OCI-M2 (cell line): Measurements from ENCODE around the gene FAM227B.
"Not testable (repeated sequence)": the region's sequence is repeated elsewhere in the genome, so short reads cannot be mapped to it uniquely, and the experiment has no call there.

Experiments
- DNase-seq: peaks from one replicate; lab custom pipeline; 2025; ENCODE audit not compliant: unreplicated experiment; lab: John Stamatoyannopoulos, UW

Gene FAM227B

GRCh38 chr15:49620658-49621368 is at the start of gene FAM227B, which contains the start of gene DTWD1:
FAM227B (minus strand) TSS chr15:49620818; CDS start chr15:49615171, 5,647 bp downstream.
DTWD1 (plus strand) TSS chr15:49621048; CDS start chr15:49625168, 4,120 bp downstream.
- peak; percentile 76 for DNase-seq

- DNase-seq: no peak
Measured at GRCh38 chr15:49669288-49669687, 48.7 kb upstream of the FAM227B start.

GRCh38 chr15:49666486-49666885 is 45.9 kb upstream of the FAM227B start:
- DNase-seq: not testable (repeated sequence)

GRCh38 chr15:49664716-49665115 is 44.1 kb upstream of the FAM227B start:
- DNase-seq: no peak

GRCh38 chr15:49656734-49657133 is 36.1 kb upstream of the FAM227B start:
- DNase-seq: no peak

GRCh38 chr15:49652922-49653321 is 32.3 kb upstream of the FAM227B start:
- DNase-seq: no peak

GRCh38 chr15:49650676-49651075 is 30.1 kb upstream of the FAM227B start:
- no peak for DNase-seq

GRCh38 chr15:49649987-49650386 is 29.4 kb upstream of the FAM227B start:
- no peak for DNase-seq

- no peak for DNase-seq
Measured at GRCh38 chr15:49646891-49647290, 26.3 kb upstream of the FAM227B start.

- DNase-seq: no peak
Measured at GRCh38 chr15:49645941-49646340, 25.3 kb upstream of the FAM227B start.

GRCh38 chr15:49645277-49645676 is 24.7 kb upstream of the FAM227B start:
- DNase-seq: no peak

- DNase-seq: no peak
Measured at GRCh38 chr15:49644364-49644794, 23.8 kb upstream of the FAM227B start.

- no peak for DNase-seq
Measured at GRCh38 chr15:49637857-49638256, 17.2 kb upstream of the FAM227B start.

- DNase-seq: no peak
Measured at GRCh38 chr15:49628379-49628778, 7.8 kb upstream of the FAM227B start.

GRCh38 chr15:49627407-49627877 is 6.8 kb upstream of the FAM227B start:
- no peak for DNase-seq

GRCh38 chr15:49625460-49626036 is 4.9 kb upstream of the FAM227B start:
- DNase-seq: no peak

GRCh38 chr15:49624056-49624455 is 3.4 kb upstream of the FAM227B start:
- no peak for DNase-seq

- no peak for DNase-seq
Measured at GRCh38 chr15:49622561-49622960, 1.9 kb upstream of the FAM227B start.

- DNase-seq: no peak
Measured at GRCh38 chr15:49621887-49622286, 1.3 kb upstream of the FAM227B start.

GRCh38 chr15:49621401-49621811 is 788 bp upstream of the FAM227B start:
- DNase-seq: no peak

- DNase-seq: no peak
Measured at GRCh38 chr15:49620199-49620598, 419 bp downstream of the FAM227B start.

GRCh38 chr15:49619226-49619625 is 1.4 kb downstream of the FAM227B start:
- no peak for DNase-seq
